SH-SY5Y (cell line): ENCODE results near the gene UBE2E1.

Experiments used
- GATA2 ChIP-seq: IDR thresholded peaks from 2 replicates; pipeline ENCODE4 v1.6.1; 2011; ENCODE audit warnings: mild to moderate bottlenecking, low read depth, low read length
- GATA3 ChIP-seq: IDR thresholded peaks from 2 replicates; pipeline ENCODE4 v1.6.1; 2011; ENCODE audit warnings: low read depth, mild to moderate bottlenecking, low read length, moderate library complexity

UBE2E1 gene

DNA sequence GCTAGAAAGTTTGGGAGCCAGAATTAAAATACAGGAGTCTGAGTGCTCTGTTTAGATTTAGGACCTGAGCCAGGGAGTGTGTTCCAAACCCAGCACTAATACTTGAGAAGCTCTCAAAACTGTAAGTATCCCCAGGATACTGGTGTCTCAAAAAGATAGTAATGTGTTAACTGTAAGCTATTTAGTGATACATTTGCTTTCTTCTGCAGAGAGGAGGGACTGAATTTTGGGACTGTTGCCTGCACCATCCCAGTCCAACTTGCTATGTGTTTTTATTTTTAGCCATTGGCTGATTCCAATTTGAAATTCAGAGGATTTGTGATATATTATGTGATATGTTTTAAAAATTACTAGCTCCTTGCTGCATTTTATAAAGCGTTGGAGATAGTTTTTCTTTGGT is 31.5 kb downstream of the UBE2E1 start:
- TF ChIP-seq GATA2 (no peak), GATA3 (no peak)

DNA sequence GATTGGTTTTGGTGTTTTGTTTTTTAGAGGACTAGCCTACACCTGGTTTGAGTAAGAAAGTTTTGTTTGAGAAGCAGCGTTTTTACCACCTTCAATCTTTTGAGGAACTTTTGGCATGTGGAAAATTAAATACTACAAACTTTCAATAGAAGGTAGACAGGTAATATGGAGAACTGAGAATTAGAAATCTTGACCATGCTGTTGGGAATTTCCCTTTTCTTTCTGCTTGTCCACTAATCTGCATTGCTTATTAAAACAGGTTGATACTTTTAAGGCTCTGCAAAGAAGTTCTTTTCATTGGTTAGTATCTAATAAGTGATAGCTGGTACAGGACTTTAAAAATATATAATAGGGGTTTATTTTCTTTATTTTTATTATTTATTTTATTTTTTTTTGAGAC is 31.9 kb downstream of the UBE2E1 start:
- TF ChIP-seq GATA3 (no peak), GATA2 (no peak)

DNA sequence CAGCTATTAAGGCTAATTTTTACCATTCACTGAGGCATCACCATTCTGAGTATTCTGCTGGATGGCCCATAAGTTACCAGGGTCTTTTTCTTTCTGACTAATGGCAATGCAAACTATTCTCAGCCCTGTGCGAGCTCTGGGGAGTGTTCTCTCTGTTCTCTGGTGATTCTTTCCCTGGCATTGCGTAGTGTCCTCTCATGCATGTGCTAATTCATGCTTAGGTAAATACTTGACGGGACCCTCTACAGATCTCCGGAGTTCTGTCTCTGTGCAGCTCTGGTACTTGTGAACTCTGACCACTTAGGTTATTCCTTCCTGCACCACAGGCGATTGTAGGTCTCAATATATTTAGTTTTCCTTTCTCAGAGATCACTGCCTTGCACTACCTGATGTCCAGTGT is 34.8 kb downstream of the UBE2E1 start:
- no peak for TF ChIP-seq GATA2
- TF ChIP-seq GATA3 = no peak

DNA sequence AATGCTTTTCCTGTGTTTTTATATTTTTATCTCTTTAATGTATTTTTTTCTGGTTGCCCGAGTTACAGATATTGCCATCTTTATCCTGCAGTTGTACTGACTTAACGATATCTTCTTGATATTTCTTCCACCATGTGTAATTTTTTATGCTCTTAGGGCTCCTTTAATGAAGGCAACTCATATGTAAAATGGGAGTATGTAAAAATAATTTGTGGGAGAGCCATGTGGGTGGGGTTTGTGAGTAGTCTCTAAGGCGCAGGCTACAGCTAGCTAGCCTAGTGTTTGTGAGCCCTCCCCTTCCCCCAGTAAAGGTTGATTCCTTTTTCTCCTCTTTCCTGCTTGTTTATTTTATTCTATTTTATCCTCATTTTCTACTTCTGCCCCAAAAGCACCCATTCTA is 38.1 kb downstream of the UBE2E1 start:
- TF ChIP-seq GATA2 = no peak
- no peak for TF ChIP-seq GATA3

DNA sequence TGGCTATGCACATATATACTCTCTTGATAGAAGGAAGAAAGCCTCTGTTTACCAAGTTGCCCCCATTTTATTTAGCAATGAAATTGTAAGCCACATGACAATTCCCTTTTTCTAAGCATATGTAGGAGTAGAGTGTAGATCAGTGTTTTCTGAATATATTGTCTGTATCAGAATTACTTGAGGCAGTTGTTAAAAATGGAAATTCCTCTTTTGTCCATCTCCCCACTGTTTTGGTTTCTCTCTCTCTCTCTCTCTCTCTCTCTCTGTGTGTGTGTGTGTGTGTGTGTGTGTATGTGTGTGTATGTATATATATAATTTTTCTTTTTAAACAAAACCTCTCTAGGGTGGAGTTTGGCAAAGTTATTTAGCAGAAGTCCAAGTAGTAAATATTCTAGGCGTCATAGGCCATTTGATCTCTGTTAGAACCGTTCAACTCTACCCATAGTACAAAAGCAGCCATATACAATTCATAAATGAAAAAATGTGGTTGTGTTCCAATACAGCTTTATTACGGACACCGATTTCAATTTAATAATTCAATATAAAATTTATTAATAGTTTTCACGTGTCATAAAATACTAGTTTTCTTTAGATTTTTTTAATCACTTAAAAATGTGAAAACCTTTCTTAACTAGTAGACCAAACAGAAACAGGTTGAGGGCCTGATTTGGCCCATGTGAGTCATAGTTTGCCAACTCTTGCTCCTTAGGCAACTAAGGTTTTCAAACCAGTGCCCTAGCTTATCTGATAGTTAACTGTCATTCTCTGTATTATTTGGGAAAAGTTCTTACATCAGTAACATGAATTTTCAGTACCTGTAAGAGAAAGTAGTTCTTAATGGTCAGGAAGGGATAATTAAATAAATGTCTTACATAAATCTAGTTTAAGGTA is 39.8 kb downstream of the UBE2E1 start:
- no peak for TF ChIP-seq GATA2

DNA sequence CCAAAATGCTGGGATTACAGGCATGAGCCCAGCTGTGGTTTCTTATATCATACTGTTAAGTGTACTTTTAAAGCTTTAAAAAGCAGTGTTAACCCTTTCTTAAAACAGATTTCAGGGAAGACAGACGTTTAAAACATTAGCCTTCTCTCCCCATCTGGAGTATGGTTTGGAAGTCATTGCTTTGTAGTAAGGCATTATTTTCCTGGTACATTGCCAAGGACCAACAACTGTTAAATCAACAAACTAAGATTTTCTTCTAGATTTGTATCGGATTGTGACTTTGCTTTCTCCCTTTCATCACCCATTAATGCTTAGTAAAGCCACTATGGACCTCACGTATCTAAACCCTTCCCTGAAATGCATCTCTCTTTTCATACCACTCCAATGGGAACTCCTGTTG is 50.5 kb downstream of the UBE2E1 start:
- no peak for TF ChIP-seq GATA2
- no peak for TF ChIP-seq GATA3

DNA sequence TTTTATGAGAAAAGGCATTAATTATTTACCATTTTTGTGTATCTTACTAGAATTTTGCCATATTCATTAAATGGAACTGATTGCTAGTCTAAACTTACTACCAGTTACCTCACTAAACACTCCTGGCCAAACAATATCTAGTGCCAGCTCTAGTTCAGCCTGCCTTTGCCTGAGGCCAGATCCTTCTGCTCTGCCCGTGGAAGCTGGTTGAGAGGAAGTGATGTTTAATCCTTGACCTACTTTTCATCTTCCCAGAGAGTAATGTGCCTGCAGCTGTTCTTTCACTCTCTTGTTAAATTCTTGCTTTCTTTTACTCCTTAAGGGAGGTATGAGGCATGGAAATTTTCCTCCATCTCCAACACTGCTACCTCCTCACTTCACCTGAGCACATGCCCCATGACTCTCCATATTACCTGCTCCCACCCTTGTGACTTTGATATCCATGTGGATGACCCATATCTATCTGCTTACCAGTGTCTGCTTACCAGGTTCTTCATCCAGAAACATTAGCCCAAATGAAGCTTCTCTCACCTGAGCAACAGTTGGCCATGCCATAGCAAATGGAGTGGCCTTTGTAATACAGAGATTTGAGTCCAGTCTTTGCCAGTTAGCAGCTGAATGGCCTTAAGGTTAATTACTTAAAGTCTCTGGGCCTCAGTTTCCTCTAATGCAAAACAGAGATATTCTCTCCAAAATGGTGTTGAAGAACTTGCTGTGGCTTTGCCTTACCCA is 53.4 kb downstream of the UBE2E1 start:
- TF ChIP-seq GATA2 = no peak

DNA sequence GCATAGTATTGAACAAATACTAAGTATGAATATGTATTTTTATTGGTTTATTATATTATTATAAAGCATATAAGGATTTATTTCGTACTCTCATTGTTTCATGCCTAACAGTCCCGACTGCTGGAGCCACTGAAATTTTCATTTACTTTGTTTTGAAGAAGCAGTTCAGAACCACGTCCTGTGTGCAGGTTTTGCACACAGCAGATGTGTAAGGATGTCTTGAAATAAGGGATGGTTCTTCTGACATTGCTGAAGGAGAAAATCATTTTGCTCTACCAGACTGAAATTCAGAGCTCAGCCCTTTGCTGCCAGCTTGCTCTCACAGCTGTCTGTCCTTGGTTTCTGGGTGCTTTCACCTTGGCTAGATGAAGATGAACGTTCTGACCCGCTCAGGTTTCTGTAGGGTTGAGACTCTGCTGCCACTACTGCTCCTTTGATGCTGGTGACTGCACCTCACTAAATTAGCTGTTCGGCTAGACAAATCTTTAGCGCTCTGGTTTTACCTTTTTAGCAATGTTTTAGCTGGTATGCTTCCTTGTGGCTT is 54.2 kb downstream of the UBE2E1 start:
- TF ChIP-seq GATA3 (no peak), GATA2 (no peak)

DNA sequence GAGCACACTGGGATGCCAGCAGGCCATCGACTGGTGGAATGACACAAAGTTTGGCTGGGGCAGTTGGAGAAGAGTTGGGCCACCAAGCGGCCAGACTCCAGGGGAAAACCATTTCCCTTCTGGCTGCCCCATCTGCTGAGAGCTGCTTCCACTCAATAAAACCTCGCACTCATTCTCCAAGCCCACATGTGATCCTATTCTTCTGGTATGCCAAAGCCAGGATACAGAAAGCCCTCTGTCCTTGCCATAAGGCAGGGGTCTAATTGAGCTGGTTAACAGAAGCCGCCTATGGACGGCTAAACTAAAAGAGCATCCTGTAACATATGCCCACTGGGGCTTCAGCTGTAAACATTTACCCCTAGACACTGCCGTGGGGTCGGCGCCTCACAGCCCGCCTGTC is 55.9 kb downstream of the UBE2E1 start:
- TF ChIP-seq GATA3 (no peak), GATA2 (no peak)

DNA sequence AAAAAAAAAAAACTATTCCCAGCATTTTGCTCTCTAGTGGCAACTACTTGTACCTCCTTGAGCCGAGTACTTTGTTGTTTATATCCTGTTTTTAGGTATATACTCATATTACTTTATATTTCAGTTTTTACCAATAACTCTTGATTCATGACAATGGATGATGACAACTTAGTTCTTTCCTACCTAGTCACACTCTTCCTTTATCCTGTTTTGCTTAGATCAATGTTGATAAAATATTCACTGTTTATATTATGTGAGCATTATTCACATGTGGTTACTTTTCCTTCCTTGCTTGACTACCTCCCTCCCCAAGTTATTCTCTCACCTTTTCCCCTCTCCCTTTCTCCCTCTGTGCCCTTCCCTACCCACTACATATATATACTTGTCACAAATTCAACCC is 57.3 kb downstream of the UBE2E1 start:
- TF ChIP-seq GATA3 = no peak
- TF ChIP-seq GATA2 = no peak

DNA sequence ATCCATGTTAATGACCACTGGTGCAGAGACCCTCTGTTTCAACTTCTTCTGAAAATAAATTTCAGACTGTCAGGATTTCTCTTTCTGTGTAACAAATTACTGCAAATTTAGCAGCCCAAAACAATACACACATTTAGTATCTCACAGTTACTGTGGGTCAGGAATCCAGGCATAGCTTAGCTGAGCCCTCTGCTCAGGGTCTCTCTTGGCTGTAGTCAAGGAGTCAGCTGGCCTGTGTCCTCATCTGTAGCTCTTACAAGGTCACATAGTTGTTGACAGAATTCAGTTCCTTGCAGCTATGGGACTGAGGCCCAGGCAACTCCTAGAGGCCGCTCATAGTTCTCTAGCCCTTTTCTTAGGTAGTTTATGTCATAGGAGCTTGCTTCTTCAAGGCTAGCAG is 59.2 kb downstream of the UBE2E1 start:
- TF ChIP-seq GATA2 = no peak
- TF ChIP-seq GATA3 = no peak

DNA sequence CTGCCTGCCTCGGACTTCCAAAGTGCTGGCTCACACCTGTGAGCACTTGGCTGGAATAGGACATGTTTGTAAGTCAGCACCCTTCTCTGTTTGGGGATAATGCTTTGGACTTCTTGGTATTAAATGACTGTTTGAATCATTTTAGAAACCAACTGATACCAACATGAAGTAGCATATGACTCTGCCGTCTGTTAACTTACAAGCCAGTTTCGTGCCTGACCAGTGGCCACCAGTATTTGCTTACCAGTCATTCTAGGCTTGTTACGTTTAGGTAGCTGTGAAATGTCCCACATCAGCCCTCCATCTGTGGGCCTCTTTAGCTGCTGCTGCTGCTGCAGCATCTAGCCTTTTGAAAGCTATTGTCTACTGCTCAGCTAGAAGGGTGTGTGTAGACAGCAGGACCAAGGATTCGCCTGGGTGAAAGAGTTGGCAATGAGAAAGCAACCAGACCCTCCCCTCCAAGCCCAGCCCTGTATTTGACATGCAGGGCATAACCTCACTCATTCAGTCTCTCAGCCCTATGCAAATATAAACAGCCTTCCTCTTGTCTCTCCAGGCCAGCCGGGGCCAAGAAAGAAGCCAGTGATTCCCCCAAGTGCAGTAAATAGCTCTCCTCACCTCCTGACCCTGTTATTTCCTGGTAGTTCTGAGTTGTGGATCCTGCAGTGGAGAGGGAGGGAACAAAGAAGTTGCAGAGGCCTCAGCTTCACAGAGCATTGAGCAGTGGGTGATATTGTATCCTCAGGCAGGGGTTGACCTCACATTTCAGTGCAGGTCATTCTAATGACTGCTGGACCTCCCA is 60.0 kb downstream of the UBE2E1 start:
- TF ChIP-seq GATA2 (no peak), GATA3 (no peak)

DNA sequence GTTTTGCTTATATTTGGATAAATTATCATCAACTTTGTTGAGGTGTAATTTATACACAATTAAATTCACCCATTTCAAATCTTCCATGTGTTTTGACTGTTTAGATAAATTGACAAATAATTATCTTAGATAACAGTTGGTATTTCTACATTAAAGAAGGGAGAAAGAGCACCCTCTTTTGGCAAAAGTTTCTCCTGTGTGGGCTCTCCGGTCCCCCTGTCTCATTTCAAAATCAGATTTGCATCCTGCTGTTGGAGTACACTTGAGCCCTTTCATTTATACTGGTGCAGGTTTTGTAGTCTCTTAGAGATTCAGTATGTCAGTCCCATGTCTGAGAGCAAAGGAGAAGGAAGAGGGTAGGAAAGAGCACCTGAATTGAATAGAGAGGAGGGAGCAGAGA is 61.6 kb downstream of the UBE2E1 start:
- TF ChIP-seq GATA3 (no peak), GATA2 (no peak)

DNA sequence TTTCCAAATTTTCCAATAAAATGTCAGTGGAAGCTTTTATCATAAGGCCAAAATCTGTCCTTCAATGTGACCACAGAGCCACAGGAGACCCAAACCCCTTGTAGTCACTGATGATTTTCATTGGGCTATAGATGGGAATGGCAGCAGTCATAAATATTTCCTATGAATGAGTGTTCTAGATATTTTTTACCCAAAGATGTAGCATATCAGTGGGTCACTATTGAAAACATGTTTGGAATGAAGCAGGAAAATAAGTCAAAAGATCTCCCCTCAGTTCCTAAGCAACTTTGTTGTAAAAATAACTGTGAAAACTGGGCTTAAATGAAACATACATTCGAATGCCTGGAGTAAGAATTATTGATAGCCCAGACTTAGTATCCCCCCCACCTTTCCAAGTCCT is 62.1 kb downstream of the UBE2E1 start:
- no peak for TF ChIP-seq GATA2
- no peak for TF ChIP-seq GATA3
